Left renal pelvis (tissue), 4 donors: ENCODE measurements around the gene ARRB1. TPM values are rescaled to one million over a fixed set of nuclear protein-coding genes. Genes with fewer than 3 reads are reported as not detected.

Source experiments
- DNase-seq, 4 donors: peaks; one replicate each; pipeline ENCODE4 v3.0.0-alpha.2; 2013; ENCODE audit warnings: low read depth in 4 of 4, low spot score in 3 of 4
- polyA plus RNA-seq, 4 donors: library from polyadenylated mRNA; unstranded; fragments of 120-200 nt; gene quantifications; one replicate each; pipeline ENCODE4 v1.2.1, GENCODE V29; 2013; ENCODE audit not compliant: insufficient read length in 4 of 4

ARRB1 gene
- polyA plus RNA-seq, 4 donors, result 21.4 to 29.5 (median 24.7) TPM

GRCh38 chr11:75239531-75240290, 111.8 kb downstream of the ARRB1 start:
- no peak for DNase-seq

- DNase-seq, result no peak
Measured at GRCh38 chr11:75238595-75239440, 112.6 kb downstream of the ARRB1 start.

DNA sequence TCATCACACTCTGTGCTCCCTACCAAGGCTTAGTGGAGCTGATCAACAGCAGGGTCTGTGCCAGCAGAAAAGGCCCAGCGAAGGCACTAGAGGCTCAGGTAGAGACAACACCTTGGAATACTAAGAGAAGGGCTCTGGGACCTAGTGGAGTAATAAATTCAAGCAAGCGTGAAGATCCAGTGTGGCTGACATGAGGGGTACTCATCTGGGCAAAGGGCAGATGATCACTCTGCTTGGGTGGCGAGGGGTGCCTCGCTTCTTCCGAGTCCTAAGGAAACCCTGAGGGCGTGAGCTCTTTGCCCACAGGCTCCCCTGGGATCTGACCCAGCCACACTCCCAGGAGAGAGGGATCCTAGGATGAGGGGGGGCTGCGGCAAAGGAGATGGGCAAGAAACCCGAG, 114.4 kb downstream of the ARRB1 start:
- DNase-seq, result no peak

DNA sequence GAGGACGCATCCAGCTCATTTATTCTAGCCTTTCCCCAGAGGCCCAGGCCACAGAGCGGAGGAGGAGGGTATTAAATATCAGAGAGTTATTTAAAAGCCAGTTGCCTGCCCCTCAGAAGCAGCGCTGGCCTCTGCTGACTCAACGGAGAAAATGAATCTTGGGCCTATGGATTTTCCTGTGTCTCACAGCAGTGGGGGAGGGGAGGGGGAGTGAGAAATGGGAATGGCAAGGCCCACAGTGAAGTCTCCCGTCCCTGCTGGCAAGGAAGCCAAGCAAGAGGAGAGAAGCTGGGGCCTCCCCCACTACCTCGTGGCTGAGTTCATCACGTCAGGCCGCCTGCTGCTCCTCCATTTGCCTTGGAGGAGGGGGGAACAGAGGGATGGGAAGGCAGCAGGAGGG, 115.4 kb downstream of the ARRB1 start:
- DNase-seq, result no peak

DNA sequence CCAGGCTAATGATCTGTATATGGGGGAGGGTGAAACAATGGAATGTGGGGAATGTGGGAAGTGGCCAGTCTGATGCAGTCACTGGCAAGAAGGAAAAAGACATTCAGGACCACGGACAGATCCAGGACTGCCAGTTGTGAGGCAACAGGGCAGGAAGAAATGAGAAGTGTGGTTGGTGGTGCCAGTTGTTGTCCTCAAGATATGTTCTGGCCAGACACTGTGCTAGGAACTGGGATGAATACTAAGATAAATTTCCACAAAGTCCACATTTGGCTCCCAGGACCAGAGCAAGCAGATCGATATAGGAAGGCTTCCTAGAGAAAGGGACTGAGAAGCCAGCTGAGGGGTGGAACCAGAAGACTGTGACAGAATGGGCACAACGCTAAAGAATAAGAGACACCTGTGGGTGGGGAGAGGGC, 117.7 kb downstream of the ARRB1 start:
- DNase-seq, result peak in 2 of 4 donors; percentile 60 to 74

DNA sequence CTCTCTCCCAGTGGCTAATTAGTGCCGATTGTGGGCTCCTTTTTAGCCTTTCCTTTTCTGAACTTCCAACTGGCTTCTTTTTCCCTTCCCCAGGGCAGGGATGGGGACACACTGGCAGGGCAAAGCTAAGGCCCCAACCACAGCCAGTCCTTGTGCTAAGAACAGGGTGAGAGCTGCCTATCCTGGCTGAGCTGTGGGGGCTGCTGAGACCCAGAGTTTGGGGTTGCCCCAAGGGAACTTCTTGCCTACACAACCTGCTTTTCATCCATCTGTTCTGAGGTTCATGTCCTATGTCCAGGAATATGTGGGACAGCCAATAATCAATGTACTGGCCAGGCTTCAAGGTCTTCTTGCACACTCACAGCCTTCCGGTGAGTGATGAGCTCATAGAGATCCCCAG, 120.8 kb downstream of the ARRB1 start:
- no peak for DNase-seq

DNA sequence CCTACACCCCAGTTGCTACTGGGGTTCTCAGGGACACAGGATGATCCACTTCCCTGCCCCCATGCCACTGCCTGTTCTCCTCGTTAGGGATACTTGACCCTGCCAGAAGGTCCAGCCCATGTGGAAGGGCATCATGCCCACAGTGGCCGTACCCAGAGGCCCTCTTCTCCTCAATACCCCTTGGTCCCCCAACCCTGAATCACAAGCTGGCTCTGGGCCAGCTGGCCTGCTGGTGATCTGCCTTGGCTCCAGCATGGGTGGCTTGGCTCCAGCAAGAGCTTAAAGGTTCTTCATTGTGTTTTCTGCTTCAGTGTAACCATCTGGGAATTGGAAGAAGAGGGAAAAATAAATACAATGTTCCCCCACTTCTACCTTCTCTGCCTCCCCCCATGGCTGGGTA, 122.0 kb downstream of the ARRB1 start:
- no peak for DNase-seq

GRCh38 chr11:75225794-75226193, 125.7 kb downstream of the ARRB1 start:
- DNase-seq, result no peak

DNA sequence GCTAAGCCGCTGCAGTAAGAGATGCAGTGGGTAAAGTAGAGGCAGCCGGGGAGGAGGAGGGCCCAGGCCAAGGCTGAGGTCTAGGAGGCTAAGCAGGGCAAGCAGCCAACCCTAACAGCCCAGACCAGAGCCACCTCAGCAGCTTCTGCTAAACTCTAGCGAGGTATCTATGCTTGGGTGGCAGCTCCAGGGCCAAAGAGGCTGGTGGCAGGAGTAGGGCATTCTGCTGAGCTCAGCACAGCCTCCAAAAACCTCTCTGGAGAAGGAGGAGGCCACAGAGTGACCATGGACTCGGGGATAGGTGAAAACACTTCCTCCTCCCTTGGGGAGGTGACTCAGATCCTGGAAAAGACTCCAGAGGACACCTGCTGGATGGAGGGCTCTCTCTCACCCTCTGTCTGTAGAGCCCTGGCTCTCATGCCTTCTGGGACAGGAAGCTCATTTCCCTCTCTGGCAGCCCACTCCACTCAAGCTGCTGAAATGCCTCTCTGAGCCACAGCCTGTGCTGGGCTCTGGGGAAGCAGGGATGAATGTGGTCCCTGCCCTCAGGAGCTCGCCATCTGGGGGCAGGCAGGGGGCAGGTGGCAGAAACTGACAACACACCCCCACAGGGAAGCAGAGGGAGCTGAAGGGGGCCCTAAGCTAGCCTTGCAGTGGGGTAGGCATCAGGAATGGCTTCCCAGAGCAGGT, 127.4 kb downstream of the ARRB1 start:
- DNase-seq, result no peak

- DNase-seq, result no peak
Measured at GRCh38 chr11:75219869-75220268, 131.6 kb downstream of the ARRB1 start.

GRCh38 chr11:75214843-75215242, 136.6 kb downstream of the ARRB1 start:
- no peak for DNase-seq

GRCh38 chr11:75214411-75214821, 137.0 kb downstream of the ARRB1 start:
- peak; percentile 51 to 86 (median 75) for DNase-seq

Other genes starting within 250 kb of the ARRB1 start
- 10 to 100 TPM in 1 of 4 donors, 1 to 10 TPM in 3; 6.3 to 10.3 (median 9.3) TPM for gene SLCO2B1, start 200.6 kb downstream of the ARRB1 start, polyA plus RNA-seq
- gene TPBGL, start 110.9 kb downstream of the ARRB1 start, polyA plus RNA-seq, result under 1 TPM; 0.13 to 0.21 (median 0.16) TPM
- 1,000 to 10,000 TPM; 1,967 to 2,904 (median 2,295) TPM for gene RPS3, start 47.9 kb upstream of the ARRB1 start, polyA plus RNA-seq
- gene KLHL35, start 81.5 kb upstream of the ARRB1 start, polyA plus RNA-seq, result 1 to 10 TPM in 1 of 4 donors, under 1 TPM in 3; 0.57 to 2.4 (median 0.69) TPM
- 10 to 100 TPM in 2 of 4 donors, 1 to 10 TPM in 2; 7.5 to 15.4 (median 11.3) TPM for gene GDPD5, start 174.3 kb upstream of the ARRB1 start, polyA plus RNA-seq
- gene SERPINH1, start 210.6 kb upstream of the ARRB1 start, polyA plus RNA-seq, result 100 to 1,000 TPM; 319 to 615 (median 354) TPM